GM10266 (cell line): ENCODE results near the gene ETS2.

Source experiments
- DNase-seq: peaks from one replicate; pipeline ENCODE4 v3.0.0; 2012; ENCODE audit errors: extremely low spot score
- TF ChIP-seq, protein P1 (sequence below): IDR thresholded peaks from 2 replicates; pipeline ENCODE4 v1.5.1; 2012; ENCODE audit warnings: mild to moderate bottlenecking, low read depth; ENCODE audit not compliant: control insufficient read depth, insufficient read depth; ENCODE audit errors: missing control alignments

The ETS2 gene

DNA sequence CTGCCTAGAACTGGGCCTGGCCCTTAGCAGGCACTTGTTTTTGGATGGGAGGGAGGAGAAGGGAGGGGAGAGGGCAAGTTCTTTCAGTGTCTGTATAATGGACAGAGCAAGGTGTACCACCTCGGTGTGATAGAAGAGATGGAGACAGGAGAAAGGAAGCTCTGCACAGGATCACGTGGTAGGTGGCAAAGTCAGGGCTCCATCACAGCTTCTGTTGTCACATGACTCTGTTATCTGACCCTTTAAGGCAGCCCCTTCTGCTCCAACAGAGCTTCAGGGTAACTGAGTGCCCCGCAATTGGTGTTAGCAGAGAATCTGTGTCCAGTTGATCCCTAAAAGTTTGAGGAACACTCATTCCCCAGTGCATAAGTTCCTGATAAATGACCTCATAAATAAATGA, 16.5 kb upstream of the ETS2 start:
- no peak for DNase-seq
- TF ChIP-seq, protein P1, sequence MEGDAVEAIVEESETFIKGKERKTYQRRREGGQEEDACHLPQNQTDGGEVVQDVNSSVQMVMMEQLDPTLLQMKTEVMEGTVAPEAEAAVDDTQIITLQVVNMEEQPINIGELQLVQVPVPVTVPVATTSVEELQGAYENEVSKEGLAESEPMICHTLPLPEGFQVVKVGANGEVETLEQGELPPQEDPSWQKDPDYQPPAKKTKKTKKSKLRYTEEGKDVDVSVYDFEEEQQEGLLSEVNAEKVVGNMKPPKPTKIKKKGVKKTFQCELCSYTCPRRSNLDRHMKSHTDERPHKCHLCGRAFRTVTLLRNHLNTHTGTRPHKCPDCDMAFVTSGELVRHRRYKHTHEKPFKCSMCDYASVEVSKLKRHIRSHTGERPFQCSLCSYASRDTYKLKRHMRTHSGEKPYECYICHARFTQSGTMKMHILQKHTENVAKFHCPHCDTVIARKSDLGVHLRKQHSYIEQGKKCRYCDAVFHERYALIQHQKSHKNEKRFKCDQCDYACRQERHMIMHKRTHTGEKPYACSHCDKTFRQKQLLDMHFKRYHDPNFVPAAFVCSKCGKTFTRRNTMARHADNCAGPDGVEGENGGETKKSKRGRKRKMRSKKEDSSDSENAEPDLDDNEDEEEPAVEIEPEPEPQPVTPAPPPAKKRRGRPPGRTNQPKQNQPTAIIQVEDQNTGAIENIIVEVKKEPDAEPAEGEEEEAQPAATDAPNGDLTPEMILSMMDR, result no peak

DNA sequence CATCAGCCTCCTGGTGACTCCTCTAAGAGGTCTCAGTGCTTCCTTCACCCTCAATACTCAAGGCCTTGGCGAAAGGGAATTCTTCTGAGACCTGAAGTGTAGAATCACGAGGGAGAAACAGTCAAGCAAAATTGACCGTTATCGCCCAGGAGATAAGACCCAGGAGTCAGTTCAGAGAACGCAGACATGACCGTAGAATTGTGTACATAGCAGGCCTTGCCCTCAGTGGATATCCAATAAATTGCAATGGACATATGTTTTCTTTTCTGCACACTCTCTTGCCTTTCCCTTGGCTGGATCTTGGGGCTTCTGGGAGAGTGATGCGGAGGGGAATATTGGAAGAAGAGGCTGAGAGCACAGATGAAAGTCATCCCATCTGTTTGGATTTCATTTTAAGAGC, 15.7 kb upstream of the ETS2 start:
- no peak for DNase-seq
- TF ChIP-seq, protein P1, result no peak

DNA sequence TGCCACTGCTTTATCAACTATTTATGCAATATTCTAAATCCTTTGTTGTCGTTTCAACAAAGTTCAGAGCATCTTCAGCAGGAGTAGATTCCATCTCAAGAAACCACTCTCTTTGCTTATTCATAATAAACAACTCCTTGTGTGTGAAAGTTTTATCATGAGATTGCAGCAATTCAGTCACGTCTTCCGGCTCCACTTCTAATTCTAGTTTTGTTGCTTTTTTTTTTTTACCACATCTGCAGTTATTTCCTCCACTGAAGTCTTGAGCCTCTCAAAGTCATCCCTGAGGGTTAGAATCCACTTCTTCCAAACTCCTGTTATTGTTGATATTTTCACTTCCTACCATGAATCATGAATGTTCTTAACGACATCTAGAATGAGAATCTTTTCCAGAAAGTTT, 14.8 kb upstream of the ETS2 start:
- no peak for DNase-seq
- TF ChIP-seq, protein P1, result no peak

DNA sequence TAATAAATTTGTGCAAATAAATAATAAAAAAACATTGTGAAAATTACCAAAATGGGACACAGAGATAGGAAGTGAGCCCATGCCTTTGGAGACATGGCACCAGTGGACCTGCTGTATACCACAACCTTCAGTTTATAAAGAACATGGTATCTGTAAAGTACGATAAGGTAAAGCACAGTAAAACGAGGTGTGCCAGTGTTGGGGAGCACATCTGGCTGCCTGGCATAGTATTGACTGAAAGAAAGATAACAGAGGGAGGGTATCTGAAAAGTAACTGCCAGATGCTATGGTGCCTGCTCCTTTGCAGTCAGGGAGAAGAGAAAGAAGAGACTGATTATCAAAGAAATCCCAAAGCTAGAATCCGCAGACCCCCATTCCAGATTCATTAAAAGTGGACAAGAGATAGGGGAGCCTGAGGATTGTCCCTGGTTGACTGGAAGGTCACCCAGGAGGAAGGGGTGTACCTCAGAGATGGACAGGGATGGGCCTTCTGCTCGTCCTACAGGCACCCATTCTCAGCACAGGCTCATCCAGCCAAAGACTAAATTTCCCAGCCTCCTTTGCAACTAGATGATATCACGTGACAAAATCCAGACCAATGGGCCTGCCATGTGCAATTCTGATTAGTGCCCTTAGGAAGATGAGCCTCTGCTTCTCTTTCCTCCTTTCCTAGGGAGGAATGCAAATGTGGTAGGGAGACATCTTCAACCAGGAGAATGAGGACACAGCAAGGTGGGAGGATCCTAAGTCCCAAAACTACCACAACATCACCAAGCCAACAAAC, 12.9 kb upstream of the ETS2 start:
- TF ChIP-seq, protein P1, result no peak
- no peak for DNase-seq

DNA sequence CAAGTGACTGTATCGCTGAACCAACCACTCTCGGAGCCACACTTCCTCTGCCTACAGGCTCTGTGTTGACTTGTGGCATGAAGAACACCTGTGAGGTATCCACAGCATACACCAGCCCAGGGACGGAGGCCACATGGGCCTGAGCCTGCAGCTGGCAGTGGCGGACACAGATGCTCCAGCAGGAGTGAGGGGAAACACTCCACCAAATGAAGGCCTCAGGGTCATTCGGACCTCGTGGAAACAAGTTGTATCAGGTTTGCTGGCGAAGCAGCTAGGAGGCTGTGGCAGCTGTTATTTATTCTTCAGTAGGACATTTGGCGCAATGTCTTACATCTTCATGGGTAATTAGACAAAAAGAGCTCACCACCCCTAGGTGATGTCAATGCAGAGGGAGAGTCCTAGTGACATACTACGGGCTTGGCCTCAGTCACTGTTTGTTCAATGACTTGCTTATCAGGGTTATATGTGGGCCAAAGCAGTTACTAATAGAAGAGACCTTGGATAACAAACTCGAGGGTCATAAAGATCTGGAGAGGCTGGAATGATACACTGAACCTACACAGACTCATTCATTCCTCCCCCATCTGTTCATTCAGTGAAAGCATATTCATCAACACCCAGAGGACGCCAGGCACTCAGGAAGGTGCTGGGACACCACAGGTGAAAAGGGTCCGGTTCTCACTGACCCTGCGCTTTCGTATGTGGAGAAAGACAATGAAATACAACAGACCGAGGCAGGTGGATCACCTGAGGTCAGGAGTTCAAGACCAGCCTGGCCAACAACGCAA, 11.6 kb upstream of the ETS2 start:
- TF ChIP-seq, protein P1, result no peak

DNA sequence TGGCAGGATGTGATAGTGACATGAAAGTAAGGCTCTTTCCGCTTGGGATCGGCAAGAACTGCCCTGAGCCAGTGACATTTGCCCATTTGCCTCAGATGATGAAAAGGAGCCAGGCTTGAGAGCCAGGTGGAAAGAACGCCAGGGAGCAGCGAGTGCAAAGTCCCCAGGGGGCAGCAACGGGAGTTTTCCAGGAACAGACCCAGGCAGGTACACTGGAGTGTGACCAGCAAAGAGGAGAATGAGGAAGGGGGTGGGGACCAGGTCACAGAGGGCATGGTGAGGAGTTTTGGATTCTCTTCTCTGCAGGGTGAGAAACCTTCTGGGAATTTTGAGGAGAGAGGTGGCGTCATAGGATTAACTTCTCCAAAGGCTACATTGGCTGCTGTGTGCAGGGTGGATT, 10.8 kb upstream of the ETS2 start:
- DNase-seq, result no peak
- TF ChIP-seq, protein P1, result no peak

More for the DNA sequence above, 11.6 kb upstream of the ETS2 start:
- no peak for DNase-seq

DNA sequence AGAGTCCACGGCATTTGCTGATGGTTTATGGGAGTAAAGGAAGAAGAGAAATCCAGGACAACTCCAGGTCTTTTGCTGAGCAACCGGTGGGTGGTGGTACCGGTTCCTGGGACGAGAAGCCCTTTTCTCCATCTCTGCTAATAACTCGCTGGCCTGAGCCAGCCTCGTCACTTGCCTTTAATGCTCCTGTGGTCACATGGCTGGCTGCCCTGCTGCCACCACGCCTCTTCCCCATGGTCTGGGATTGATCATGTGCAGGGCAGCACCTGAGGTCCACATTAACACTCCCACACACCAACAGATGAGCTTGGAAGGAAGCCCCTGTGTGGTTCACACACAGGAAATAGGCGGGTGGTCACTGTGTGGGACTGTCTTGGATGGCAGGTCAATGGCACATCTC, 10.3 kb upstream of the ETS2 start:
- DNase-seq, result no peak
- TF ChIP-seq, protein P1, result no peak
